ENCODE measurements around the gene TRERF1.

GRCh38 chr6:42294759-42295158 is 157.0 kb downstream of the TRERF1 start:
- TF ChIP-seq CTCF (IDR thresholded peaks at IDR 0.05), result no peak
- TF ChIP-seq POLR2A (IDR thresholded peaks at IDR 0.05), result no peak

Data from lower leg skin (tissue), 3 donors.